Activated T-cell treated with anti-CD3 and anti-CD28 coated beads for 48 hours (primary cell): ENCODE data around the gene NACAD.

Experiments used
- DNase-seq: peaks from one replicate; pipeline ENCODE4 v3.0.0-alpha.2; 2020; ENCODE audit warnings: low read depth

NACAD gene

DNA sequence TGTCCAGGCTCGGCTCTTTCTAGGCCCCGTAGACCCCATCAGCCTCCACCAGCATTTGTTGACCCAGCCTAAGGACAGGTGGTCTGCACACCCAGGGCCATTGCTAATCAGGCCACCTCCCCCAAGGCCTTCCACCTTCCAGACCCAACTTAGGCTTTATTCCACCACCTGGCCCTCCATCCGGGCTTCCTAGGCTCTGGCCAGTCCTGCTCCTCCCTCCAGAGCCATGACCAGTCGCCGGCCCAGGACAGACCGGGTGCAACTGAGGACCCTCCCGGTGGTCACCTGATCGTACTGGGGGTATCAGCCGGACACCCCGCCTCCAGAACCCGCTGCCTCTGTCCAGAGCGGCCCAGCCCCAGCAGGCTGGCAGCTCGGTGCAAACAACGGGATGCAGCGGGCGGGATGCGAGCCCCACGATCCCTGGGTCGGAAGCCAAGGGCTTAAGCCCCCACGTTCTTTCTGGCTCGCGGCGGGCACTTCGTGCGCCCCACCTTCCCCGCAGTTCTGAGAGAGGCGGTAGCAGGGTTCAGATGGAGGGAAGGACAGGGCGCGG lies 545 bp downstream of the NACAD start:
- DNase-seq = no peak

DNA sequence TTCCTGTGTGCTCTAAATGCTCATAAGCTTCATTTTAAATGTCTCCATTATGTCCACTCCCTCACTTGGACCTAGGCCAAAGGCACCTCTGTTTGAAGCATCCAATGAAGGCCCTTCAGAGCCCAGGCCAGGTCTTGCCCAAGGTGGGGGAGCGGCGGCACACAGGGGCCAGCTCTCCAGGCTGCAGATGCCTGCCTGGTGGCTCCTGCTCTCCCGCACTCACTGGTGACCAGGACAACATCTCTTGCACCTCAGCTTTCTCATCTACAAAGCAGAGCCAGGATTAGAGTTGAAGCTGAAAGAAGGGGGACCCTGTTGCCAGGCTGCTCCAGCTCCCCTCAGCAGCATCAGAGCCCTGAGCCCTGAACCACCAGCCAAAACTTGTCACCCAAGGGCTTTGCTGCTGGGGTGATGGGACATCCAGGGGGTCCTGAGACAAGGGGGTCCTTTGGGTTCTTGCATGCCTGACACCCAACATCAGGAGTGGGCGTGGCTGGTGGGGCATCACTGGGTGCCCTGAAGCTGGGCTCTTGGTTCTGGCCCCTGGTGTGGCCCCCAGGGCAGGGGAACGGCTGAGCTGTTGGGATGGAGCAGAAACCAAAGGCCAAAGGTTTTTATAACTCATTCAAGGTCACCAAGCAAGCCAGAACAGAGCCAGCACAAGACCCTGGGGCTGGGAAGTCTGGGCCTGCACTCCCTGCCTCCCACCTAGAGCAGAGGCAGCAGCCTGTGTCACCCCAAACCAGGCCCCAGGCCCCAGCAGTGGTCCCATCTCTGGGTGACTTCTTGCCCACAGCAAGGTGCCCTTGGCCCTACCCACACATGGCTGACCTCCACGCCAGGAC lies 1.2 kb downstream of the NACAD start:
- no peak for DNase-seq

DNA sequence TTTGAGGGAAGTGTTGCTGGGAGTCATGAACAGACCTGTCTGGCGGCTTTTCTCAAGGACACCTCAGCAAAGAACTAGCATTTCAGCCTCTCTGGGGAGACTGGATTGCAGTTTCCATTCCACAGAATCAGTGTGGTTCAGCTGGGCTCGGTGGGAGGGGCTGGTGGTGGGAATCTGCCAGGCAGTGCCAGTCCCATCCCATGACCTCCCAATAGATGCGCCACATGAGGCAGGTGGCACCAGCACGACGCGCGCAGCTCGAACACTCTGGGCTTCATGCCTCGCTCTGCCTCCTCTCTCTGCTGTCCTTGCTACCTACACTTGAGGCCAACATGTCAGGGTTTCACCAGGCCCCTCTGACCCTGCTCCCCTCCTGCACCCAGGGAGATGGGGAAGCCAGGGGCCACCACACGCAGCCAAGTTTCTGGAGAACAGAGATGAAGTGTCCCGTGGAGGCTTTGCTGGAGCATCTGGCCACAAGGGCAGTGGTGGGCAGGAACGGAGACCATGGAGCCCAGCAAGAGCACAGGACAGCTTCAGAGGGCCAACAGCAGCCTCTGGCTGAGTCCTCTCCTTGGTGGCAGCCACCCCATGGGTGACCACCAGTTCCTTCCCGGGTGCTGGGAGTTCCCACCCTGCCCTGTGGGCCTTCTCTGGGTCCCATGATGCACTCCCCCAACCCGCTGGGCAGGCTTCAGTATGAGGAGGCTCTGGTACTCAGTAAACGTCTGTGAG lies 2.3 kb downstream of the NACAD start:
- no peak for DNase-seq

DNA sequence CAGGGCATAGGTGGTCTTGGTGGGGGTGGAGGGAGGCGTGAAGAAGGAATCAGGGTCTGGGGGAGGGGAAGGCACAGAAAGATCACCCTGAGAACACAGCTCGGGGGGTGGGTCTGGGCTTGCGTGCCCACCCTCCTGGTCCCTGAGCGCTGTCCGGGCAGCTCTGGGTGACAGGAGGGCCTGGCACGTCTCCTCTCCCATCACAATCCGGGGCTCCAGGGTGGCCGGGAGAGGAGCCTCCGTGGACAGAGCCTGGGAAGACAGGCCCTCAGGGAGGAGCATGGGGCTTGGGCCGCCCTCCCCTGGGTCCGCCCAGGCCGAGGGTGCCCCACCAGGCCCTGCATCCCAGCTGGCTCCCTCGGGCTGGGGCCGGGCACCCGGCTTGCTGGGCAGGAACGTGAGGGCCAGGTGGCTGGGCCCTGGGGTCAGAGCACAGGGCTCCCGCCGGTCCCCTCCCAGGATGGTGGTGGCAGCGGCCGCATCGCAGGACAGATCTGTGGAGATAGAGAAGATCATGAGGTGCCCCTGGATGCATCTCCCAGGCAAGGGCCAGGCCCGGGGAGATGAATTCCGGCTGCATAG lies 3.1 kb downstream of the NACAD start:
- DNase-seq = no peak

DNA sequence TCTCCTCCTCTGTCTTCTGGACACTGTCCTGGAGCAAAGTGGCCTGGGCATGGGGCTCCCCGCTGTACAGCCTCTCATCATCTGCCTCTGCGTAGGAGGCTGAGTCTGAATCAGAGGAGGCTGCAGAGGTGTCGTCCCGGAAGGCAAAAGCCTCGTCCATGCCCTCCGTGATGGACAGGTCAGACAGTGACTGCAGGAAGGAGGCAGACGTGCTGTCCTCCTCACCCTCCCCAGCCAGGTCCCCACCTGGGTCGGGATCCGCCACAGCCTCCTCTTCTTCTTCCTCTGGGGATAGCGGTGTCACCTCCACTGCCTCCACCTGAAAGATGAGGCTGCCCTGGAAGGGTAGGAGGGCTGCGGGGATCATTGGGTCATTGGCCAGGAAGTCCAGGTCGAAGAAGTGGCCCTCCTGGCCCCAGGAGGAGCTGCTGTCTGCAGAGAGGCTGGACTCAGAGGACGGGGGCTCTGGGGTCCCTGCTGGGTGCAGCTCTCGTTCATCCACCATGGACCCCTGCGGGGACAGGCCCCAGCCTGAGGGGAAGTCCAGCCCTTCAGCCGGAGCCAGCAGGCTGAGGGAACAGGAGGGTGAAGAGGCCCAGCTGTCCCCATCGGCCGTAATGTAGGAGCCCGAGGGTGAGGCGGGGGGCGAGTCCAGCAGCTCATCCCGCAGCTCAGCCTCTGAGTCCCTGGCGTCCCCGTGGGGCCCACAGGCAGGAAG lies 3.7 kb downstream of the NACAD start:
- no peak for DNase-seq

DNA sequence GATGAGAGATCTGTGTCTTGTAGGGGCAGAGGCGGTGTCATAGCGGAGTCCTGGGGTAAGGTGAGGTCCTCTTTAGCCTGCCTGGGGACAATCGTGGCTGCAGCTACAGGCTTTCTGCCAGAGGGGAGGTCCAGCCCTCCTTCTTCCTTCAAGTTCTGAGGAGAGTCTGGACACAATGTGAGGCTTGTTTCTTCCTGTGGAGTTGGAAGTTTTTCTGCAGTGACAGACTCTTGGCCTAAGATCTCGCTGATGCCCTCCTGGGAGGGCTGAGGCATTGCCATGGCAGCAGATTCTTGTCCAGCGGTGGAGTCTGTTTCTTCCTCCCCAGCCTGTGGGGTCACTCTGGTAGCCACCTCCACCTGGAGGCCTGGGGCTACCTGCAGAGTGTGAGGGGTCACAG lies 4.4 kb downstream of the NACAD start:
- DNase-seq = no peak

DNA sequence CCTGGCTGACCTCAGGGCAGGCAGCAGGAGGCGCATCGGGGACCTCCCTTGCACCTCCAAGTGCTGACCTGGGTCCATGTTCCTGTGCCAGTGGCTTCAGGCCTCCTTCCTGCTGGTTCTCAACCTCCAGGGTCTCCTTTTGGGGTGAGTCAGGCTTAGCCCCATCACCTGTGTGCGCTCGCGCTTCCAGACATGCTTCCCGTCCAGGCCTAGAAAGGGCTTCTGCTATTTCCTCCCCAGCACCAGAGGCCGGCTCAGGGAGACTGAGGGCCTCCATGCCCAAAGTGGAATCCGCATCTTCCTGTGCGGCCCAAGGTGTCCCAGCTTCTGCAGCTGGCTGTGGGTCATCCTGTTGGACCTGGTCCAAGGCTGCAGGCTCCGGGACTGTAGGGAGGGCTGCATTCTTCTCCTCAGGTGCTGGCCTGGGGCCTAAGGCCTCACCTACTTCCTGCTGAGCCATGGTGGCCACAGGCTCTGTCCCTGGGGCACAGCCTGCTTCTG lies 5.9 kb downstream of the NACAD start:
- no peak for DNase-seq

DNA sequence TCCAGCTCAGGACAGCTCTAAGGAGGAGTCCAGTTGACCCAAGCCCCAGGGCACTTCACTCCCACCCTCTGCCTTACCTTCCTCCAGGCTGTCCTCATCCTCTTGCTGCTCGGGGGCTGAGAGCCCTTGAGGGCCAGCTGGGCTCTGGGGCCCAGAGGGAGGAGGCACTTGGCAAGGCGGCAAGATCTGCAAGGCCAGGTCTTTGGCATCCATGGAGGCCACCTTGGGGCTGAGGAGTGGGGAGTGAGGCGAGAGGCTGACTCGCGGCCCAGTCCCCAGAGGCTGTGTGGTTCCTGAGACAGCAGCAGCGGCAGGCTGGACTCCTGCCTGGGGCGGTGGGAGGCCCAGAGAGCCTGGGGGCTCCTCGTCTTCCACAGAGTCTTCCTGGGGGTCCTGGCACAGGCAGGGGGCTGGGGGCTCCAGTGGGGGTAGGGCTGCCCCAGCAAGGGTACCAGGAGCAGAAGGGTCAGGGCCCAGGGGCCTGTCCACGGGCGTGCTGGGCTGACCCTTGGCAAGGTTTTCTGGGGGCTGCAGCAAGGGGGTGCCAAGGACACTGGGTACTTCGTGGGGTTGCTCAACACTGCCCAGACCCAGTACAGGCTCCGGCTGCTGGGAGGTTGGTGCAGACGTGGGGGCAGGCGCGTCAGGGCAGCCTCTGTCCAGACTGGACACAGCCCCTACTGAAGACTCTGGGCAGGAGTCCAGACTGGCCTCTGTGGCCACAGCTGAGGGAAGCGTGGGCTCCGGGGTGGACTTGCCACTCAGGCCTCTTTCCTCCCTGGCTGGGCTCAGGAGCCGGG lies 6.5 kb downstream of the NACAD start:
- no peak for DNase-seq

DNA sequence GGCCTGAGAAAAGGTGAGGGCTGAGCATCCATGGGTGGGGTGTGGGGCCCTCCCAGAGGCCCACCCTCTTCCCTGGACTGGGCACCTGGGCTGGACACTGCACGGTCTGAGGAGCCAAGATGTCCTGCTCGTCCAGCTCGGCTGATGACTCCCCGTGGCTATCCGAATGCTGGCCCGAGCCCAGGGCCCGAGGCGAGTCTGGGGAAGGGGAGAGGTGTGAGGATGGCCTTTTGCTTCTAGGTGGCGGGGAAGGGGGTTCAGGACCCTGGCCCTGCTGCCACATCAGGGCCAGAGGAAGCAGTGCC lies 7.1 kb downstream of the NACAD start:
- DNase-seq = no peak

DNA sequence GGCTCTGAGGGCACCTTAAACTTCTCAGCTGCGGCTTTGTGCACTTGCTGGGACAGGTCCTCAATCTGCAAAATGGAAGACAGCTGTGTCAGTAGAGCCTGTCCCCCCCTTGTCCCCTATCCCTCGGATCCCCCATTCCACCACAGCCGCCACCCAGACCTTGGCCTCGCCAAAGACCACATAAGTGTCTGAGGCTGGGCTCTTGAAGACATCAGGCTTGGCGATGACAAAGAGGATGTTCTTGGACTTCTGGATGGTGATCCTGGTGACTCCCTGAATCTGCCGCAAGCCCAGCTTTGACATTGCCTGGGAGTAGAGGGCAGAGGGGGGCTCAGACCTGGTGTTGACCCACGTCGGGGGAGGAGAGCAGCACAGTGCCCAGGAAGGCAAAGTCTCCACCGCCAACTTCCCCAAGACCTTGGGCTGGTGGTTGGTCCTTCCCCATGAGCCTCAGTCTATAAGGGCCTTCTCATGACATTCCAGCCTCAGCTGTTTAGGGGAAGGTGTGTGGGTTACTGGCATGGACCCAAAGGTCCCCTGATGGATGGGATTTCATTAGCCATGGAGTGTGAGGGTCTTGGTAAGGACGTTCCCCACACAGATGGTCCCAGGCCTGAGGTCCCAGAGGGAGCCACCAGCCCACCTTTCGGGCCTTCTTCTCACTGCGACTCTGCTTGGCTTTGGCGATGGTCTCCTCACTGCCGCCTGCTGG lies 7.7 kb downstream of the NACAD start:
- no peak for DNase-seq

DNA sequence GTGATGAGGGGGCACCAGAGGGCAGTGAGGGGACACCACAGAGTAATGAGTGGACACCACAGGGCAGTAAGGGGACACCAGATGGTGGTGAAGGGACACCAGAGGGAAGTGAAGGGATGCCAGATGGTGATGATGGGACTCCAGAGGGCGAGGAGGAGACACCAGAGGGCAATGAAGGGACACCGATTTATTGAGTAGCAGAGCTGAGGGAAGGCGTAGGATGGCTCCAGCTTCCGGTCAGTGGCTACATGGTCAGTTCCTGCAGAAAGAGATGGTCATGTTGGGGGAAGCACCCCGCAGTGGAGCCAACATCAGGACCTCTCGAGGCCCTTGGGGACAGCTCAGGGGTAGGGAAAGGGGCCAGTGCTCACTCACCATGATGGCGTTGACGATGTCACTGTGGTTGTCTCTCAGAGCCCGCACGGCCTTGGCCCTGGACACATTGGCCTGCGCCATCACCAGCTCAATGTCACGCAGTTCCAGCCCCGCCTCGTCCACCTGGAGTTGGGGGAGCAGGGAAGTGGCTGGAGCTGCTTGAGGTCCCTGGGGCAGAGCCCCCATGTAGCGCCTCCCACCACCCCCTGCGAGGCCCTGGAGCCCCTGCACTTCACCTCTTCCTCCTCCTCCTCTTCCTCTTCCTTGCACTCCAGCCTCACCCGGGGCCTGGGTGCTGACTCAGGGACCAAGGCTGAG lies 8.4 kb downstream of the NACAD start:
- DNase-seq = no peak

DNA sequence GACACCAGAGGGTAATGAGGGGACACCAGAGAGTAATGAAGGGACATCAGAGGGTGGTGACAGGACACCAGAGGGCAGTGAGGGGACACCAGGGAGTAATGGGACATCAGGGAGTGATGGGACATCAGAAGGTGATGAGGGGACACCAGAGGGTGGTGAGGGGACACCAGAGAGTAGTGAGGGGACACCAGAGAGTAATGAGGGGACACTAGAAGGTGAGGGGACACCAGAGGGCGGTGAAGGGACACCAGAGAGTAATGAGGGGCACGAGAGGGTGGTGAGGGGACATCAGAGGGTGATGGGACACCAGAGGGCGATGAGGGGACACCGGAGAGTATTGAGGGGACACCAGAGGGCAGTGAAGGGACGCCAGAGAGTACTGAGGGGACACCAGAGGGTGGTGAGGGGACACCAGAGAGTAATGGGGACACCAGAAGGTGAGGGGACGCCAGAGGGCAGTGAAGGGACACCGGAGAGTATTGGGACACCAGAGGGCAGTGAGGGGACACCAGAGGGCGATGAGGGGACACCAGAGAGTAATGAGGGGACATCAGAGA lies 10.6 kb downstream of the NACAD start:
- DNase-seq = no peak

DNA sequence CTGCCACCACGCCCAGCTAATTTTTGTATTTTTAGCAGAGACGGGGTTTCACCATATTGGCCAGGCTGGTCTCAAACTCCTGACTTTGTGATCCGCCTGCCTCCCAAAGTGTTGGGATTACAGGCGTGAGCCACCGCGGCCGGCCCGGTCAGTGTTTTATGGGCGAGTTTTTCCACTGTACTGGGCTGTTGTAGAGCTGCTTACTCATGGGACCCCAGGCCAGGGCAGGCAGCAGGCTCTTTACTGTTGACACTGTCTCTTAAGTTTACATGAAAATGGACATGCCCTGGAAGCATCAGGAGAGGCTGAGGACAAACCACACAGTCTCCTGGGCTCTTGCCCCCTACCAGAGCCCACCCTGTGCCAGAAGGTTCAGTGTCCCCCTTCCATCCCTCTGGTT lies 11.2 kb downstream of the NACAD start:
- DNase-seq = no peak

DNA sequence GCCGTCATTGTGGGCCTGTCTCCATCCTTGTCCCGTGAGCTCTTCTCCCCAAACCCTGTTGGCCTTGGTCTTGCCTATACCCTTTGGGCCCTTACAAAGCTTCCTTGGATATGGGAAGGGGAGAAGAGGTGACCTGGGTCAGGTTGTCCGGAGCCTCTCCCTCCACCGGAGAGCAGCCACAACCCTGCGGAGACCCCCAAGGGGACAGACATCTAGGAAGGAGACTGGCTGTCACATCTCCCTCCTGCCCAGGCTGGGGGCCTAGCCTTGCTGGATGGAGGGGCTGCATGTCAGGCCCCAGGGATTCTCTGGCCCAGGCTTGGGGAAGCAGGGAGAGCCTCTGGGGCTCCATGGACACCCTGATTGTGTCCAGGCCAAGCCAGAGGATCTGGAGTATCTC lies 11.8 kb downstream of the NACAD start:
- no peak for DNase-seq

DNA sequence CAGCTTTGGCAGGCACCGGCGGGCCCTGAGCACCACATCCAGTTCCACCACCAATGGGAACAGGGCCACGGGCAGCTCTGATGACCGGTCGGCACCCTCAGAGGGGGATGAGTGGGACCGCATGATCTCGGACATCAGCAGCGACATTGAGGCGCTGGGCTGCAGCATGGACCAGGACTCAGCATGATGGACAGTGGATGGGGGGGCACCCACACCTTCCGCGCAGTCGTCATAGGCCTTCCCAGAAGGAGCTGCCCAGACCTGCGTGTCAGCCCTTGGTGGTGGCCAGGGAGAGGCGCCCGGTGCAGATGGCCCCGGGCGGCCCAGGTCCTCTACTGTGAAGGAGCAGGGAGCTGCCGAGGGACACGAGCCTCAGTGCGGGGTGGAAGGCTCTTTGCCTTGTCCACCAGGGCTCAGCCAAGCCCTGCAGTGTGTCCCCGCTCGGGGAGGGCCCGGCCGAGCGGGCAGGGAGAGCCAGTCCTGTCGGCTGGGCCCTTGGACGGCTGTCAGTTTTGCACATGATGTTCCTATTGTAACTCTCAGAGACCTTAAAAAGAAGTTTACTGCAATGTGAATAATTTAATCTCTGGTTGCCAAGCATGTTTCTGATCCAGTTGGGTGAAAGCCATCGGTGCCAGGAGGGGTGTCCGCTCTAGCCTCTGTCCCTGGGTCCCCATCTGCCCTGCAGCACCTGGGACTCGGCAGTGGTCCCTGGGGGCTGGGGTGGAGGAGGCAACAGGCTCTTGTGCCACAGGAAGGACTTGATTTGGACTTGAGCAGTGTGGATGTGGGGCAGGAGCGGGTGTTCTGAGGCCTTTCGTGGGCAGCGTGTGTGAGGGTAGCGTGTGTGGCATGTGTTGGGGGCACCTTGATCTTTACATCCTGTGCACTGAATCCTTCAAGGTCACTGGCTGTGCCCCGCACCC lies 12.6 kb downstream of the NACAD start:
- DNase-seq = no peak

DNA sequence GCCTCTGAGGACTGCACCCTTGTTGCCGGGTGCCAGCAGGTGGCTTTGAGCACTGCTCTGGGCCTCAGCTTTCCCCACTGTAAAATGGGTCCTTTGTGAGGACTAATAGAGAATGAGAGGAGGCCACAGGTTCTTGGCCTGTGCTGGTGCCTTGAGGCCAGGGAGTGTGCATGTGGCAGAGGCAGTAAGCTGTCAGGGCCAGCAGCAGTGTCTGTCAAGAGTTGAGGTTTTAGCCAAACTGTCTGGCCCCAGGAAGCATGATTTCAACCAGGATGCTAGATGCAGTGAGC lies 13.5 kb downstream of the NACAD start:
- no peak for DNase-seq

DNA sequence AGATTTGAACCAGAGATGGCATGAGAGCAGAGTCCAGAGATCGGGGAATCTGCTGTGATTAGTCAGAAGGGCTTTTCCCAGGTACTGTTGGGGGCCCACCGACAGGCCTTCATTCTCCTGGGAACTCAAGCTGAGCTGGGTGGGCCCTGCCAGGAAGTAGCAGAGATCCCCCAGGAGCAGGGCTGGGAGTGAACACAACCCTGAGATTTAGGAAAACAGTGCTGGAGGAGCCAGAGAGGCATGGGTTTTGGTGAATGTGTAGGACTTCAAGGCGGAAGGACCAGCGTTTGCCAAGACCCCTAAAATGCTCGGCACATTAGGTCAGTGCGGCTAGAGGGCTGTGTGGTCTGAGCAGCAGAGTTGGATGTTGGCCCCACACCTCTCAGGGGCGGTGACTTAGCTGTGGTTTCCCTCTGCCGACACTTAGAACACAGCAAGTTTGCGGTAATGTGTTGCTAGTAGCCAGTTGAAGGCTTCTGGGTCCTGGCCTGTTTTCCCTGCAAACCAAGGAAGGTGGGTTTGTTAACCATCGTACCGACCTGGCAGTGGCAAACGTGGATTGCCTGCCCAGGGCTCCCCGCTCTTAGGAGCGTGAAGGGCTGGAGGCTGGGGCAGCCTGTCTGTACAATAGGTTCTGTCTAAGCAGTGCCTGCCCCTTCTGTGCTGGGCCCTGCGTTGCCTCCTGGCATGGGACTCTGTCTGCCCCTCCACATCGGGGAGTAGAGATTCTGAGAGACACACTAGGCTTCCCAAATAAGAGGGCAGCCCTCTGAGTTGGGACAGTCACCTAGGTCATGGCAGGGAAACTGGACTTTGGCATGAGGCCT lies 14.0 kb downstream of the NACAD start:
- DNase-seq = no peak
